ENCODE results near the gene SKAP1.
"Not testable (repeated sequence)": the region's sequence is repeated elsewhere in the genome, so short reads cannot be mapped to it uniquely, and the experiment has no call there.

Gene SKAP1

DNA sequence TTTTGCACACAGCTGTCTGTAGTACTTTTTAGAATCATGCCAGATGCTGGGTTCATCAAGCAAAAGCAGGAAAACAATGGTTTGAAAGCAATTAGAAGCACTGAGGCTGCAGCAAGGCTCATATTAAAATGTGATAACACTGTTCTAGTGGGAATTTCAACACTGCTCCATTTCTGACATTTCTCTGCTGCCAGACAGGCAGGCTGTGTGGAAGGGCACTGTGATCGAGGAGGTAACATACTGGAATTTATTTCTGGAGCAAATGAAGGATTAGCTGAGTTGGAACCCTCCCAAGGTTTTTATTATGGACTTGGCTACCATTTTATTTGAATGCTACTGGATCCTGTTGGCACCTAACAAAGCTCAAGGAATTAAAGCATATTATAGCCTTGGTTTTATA lies 66.9 kb downstream of the SKAP1 start:
- no peak for DNase-seq

DNA sequence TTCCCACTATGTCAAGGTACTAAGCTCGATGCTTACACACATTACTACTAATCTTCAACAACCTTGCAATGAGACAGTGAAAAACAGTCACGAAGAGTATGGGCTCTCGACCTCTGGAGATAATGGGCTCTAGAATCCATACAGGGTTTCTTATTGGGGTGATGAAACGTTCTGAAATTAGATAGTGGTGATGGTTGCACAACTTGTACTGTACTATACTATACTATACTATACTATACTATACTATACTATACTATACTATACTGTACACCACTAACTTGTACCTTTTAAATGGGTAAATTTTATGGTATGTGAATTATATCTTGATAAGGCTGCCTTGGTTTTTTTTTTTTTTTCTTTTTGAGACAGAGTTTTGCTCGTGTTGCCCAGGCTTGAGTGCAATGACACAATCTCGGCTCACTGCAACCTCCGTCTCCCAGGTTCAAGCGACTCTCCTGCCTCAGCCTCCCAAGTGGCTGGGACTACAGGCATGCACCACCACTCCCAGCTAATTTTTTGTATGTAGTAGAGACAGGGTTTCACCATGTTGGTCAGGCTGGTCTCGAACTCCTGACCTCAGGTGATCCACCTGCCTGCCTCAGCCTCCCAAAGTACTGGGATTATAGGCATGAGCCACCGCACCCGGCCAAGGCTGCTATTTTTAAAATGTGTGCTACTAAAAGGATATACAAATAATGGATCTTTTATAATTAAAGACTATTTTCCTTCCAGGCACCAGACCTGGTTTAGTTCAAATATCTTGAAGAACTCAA lies 69.0 kb downstream of the SKAP1 start:
- DNase-seq: not testable (repeated sequence)

DNA sequence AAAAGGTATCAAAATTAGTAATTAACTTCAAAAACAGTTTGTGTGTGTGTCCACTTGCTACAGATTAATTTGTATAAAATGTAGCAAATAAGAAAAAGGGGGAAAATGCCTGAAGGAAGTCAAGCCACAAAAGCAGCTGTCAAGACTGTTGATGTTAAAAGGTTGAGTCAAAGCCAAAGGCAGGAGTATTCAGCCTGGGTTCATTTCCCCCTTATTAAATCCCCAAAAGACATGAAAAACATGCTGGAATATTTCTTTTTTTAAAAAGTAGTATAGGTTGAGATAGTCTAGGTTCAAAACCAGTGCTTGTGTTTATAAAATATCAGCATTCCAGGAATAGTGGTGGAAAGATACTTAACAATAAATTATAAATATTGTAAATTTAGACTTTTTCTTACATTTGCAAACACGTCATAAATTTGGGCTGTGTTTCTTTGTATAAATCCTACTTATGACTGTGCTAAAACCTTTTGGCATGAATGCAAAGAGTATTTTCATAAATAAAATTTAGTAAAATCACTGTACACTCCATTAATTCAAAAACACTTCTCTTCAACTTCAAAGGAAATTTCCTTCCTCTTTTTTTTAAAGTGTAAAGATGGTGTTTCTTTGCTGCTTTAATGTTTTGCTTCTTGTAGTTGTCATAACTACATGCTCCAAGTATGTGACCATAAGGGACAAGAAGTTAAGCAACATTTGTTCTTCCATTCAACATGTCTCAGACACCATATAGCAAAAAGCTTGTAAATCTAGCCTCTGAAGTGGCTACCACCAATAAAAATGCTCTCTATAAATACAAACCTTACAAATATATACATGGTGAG lies 72.0 kb downstream of the SKAP1 start:
- no peak for DNase-seq

DNA sequence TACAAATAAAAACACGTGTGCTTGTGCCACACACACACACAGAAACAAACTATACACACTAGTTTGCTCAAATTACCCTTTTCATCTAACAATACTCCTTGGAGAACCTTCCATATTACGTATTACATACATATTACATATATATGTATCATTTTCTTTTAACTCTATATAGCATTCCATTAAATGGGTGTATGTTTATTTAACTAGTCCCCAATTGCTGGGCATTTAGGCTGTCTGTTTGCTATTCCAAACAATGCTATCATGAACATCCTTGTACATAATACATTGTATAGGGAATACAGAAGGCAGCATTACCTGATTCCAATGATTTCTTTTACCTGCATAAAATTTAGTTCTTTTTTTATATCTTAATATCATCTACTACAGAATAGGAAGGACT lies 73.1 kb downstream of the SKAP1 start:
- no peak for DNase-seq

DNA sequence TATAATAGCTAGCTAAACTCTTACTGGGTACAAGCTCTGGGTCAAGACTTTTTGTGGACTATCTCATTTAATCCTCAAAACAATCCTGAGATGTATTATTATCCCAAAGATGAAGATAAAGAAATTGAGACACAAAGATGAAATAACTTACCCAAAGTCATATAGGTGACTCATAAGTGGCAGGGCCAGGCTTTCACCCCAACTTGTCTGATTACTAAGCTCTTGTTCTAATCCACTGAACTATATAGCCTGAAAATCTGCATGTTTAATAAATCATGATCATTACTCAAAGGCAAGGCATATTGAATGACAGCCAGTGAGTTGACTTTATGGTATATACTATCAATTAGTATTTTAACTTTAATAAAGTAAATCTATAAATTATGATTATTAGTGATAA lies 77.4 kb downstream of the SKAP1 start:
- no peak for DNase-seq

DNA sequence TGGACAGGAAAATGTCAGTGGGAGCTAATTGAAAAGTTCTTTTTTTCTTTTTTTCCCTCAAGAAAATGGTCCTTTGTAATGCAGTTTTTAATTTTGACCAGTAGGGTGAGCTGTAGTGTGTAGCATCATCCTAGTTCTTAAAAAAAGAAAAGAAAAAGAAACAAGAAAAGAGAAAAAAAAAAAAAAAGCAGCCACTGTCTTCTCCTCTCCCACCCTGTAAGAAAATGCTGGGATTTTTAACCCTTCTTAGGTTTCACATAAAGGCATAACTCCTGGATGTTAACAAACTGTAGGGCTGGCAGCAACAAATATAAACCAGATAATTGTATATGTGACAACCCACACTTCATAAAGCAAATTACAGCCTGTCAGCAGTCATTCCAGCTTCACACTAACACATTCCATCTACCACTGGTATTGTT lies 78.1 kb downstream of the SKAP1 start:
- DNase-seq: no peak

DNA sequence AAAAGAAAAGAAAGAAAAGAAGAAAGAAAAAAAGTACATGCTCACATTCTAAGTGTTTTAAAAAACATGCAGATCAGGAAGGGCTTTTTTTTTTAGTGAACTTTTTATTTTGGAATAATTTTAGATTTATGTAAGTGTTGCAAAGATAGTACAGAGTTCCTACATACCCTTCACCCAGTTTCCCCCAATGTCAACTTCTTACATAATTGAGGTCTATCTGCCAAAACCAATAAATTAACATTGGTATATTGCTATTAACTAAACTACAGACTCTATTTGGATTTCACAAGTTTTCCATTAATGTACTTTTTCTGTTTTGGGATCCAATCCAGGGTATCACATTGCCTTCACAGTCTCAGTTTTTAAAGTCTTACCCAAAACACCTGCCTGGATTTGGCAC lies 81.7 kb downstream of the SKAP1 start:
- DNase-seq: no peak

DNA sequence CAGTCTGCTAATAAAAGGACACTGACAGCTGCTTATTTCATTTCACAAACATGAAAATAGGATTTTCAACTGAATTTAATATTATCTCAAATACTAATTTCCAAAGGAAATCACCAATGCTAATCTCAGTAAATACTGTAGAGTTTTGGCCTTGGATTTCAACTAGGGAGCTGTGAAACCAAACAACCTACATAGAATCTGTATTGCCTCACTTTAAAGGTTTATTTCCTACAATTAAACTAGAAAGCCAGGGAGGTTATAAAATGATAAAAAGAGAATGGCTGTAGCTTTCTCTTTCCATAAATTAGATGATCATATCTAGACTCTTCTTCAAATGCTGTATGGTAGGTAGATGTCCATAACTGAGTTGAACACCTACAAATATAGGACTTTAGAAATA lies 82.8 kb downstream of the SKAP1 start:
- no peak for DNase-seq

DNA sequence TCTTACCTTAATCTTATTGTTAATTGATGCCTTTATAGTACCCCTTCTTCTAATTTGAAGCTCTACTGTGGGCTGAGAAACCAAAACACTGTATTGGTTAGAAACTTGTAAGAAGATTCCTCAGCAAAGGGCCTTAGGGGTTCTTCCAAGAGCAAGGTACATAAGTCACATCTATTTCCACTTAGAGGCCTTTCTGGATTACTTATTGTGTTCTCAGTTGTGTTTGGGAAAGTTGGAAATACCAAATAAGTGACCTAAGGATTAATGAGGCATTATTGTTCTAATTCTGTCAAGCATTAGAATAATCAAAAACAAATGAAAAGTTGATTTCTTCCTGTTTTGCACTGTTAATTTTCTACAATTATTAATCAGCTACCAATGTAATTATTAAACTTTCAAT lies 85.8 kb downstream of the SKAP1 start:
- DNase-seq: no peak

DNA sequence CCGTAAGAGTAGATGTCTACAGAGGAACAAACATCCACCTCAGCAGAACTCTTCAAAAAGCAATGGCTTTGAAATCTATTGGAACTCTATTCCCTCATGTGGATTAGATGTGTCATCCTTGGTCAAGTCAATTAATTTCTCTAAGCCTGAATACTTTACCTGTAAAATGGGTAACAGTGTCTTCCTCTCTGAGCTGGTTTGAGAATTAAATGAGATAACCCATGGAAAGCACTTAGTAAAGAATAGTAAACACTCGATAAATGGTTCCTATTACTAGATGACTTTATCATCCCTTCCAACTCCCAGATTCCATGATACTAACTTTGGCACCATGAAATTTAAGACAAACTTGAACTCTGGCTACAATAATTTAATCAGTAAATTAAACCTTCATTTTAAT lies 89.1 kb downstream of the SKAP1 start:
- DNase-seq: no peak

DNA sequence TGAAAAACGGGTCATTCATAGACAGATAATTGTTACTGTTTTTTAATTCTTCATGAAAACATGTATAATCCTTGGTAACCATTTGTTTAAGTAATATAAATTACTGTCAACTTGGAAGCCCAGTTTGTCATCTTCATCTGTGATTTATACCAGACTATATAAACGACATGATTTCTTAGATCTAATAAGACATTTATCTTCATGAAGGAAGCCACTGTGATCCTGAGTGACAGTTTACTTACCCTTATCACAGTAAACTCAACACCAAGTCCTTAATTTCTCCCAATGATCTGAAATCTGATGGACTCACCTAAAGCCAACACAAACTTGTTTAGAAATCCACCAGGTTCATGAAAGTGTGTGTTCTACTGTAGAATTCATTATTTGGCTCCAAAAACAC lies 91.3 kb downstream of the SKAP1 start:
- DNase-seq: no peak

DNA sequence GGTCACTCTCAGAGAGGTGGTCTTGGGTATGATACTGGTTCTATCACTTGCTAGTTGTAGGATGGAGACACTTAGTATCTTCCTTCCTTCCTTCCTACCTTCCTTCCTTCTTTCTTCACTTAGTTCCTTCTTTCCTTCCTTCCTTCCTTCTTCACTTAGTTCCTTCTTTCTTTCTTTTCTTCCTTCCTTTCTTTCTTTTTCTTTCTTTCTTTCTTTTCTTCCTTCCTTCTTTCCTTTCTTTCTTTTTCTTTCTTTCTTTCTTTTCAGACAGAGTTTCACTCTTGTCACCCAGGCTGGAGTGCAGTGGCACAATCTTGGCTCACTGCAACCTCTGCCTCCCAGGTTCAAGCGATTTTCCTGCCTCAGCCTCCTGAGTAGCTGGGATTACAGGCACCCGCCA lies 92.1 kb downstream of the SKAP1 start:
- not testable (repeated sequence) for DNase-seq

DNA sequence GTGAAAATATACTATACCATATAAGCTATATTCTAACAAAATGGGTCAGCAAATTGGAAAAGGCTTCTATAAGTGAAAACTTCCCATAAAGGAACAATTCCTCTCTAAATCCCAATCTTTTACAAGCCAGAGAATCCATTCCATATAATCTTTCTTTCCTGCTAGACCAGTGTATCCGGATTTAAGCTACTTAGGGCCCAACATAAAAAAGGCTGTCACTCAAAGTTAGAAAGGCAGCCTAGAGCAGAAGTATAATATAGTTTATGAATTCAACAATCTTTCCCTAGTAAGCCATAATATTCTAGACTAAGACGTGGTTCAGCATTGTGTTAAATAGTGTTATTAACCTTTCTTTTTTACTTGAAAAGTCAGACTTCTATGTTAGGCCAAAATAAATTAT lies 93.0 kb downstream of the SKAP1 start:
- DNase-seq: no peak

DNA sequence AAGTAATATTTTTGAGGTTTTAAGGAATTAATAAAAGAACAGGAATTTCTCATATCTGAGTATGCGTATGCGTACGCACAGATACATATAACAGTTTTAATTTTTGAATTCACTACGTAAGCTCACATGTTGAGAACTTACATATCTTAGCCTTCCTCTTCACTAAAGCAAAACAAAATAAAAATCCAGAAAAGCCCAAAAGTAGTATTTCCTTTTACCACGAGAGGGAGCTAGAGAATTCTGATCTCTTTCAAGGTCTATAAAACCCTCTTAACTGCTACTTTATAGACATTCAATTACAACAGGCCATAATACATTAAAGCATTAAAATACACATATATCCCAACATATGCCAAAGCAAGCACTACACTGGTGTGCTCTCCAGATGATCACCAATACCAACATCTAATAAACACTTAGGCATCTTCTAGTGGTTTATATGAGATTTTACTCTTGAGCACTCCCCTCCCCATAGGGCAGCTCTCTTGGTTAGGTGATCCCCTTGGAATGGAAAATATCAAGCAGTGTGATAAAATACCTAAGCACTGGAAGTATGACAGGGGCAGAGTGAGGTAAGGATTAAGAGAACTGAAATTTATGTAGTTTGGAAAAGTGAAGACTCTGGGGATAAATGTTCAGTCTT lies 94.0 kb downstream of the SKAP1 start:
- no peak for DNase-seq

DNA sequence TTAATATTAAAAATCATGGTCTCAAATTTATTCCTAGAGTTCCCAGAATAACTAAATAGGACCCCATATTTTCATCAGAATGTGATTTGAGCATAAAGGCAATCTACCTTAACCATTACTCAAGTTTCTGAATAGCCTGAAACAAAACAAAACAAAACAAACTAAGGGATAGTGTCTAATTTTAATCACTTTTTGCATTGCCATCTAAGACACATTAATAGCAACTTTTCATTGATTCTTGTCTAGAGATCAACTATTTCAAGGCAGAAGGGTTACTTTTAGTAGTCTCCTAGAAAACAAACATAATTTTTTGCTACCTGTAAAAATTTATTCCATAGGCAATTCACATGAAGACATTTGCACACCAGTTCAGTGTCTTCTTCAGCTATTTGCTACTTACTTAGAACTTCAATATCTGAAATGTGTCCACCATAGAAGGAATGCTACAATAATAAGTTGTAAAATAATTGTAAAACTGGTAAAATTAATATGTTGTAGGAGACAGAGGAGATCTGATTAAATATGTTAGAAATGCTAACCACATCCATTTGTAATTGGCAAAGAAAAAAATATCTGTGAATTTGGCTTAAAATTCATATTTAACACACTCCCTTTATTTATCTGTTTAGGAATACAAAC lies 94.7 kb downstream of the SKAP1 start:
- DNase-seq: no peak

DNA sequence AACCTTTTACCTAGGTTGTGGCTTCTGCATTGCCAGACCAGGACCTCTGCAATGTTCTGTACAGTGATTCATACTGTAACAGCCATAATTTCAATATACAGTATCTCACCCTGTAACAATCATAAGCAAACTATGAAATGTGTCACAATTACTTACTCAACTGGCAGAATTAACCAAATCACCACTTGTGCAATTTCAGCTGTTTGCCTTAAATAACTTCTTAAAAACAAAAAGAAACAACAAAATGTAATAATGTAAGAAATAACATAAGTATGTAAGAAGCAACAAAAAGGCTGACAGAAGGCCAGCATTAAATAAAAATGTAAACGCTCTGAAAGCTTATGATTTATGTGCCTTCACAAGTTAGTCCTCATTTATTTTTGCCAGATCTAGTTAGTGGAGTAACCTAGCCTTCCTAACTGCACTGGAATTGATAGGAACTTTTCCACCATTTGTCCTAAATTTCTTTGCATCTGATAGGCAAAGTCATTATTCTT lies 96.9 kb downstream of the SKAP1 start:
- DNase-seq: no peak

DNA sequence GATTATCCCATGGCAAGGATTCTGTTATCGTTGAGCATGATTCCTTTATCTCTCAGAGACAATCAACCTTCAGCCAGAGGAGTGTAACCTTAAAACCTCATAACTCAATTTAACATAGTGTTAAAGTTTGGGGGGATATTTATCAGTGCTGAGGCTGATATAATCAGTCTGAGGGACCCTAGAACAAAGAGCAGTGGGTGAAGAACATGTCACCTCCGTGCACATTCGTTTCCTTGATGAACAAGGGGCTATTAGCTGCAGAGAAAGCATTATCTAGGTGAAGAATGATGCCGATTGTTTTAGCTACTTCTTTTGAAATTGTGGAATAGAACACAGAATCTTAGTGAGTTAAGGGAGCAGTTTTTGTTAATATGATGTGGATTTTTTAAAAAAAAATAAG lies 99.1 kb downstream of the SKAP1 start:
- DNase-seq: no peak

DNA sequence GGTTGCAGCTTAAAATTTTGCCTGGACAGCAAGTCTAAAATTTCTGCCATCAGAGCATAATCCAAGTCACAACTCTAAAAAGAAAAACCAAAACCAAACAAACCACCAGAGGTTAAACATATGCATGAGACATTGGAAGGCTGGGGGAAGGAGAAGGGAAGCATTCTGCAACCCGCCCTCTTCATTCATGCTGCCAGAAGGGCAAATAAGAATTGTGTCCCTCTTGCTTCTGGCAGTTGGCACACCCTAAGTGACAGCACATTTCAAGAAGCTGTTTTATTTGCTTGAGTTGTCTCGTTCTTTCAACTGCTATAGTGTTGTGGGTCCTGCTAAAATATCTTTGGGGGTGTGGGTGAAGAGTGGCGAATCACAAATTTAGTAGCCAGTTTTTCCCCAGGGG lies 99.6 kb downstream of the SKAP1 start:
- DNase-seq: no peak

DNA sequence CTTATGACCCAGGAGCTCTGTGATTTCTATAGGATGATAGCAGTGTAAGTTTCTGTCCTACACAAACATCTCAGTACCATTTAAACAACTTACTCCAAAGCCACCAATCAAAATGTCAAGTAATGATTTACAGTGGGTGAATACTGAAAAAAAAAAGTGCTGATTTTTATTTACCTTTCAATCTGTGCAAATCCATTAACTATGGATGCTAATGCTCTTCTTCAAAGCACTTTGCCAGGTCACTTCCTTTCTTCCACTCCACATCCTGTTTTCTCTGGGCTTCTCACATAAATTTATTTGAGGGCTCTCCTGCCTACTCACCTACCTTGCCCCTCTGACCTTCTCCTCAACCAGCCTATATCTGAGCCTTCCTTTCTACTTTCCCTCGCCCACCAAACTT lies 101.6 kb downstream of the SKAP1 start:
- DNase-seq: no peak

DNA sequence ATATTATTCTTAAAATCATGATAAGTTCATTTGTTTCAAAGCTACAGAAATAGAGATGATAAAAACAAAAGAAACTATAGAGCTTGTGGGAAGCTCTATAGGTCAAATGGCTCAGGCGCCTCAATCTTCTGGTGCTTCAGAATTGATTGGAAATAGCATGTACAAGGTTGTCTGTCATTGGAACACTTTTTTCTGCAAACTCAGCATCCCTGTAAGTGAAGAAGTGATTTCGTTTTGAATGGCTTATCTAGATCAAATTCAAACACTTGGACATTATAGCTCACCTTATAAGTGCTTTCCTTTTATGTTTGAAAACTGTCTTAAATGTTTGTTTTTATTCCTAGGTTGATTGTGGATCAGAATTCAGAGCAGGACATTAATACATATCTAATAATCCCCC lies 103.7 kb downstream of the SKAP1 start:
- DNase-seq: no peak

DNA sequence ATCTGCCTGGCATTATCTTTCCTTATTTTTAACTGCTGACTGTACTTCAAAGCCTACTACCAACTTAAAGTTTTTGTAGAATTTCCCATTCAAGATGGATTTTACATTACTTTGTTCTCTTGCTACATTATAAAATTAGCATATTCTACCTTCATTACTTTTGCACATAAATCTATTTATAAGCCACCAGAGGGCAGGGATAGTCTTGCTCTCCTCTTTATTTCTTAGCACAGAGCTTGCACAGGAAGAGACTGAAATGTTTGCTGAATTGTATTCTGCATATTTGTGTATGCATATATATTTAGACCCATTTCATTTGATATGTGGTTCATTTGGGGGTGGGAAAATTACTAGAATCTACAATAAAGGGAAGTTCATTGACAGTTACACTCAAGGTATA lies 108.0 kb downstream of the SKAP1 start:
- no peak for DNase-seq

DNA sequence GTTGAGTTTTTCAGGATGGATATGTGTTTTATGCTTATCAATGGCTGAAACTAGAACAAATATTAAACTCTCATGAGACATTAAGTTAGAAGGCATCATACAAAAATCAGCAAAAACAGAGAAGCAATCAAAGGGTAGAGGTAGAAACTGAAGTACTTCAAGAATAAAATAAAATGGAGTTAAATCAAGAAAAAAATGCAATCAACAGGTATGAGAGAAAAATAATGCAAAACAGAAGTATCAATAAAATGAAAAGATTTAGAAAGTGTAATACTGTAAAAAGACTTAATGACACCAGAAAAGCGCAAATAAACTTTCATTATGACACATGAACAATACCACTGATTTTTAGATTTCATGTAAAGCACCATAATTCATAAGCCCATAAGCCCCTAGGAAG lies 112.3 kb downstream of the SKAP1 start:
- no peak for DNase-seq

DNA sequence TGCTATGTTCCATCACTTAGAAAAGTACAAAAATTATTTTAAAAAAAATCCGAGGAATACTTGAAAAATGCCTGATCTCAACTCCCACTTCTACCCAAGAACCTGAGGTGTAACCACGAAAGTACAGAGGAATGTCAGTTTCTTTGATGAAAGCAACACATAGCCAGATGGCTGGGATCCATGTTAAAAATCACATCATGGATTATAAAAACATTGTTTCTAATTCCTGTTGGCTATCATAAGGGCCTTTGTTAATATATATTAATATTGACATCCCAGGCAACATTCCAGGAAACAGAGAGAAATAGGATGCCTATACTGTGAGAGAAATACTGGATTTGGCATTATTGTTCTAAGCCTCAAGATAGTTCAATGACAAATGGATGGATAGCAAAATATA lies 115.3 kb downstream of the SKAP1 start:
- DNase-seq: no peak
